H9 (cell line): ENCODE results near the gene EIF3A. TPM values are rescaled to one million over a fixed set of nuclear protein-coding genes. Genes with fewer than 3 reads are reported as not detected.

Experiments
- DNase-seq: peaks from one replicate; pipeline ENCODE4 v3.0.0-alpha.2; 2017
- H2AFZ ChIP-seq: one replicate; pipeline ENCODE4 v1.6.1; 2013; ENCODE audit warnings: mild to moderate bottlenecking, low read length, control low read depth, moderate library complexity
- H2AK5ac ChIP-seq: 2 replicates; pipeline ENCODE4 v1.6.1; 2013; ENCODE audit warnings: low read length, control low read depth, mixed read lengths; ENCODE audit not compliant: insufficient read length
- H2BK120ac ChIP-seq: one replicate; pipeline ENCODE4 v1.6.1; 2013; ENCODE audit warnings: low read depth, mild to moderate bottlenecking, low read length, control low read depth, inconsistent platforms; ENCODE audit not compliant: poor library complexity, severe bottlenecking
- H2BK12ac ChIP-seq: 2 replicates; pipeline ENCODE4 v1.6.1; 2013; ENCODE audit warnings: low read length, control low read depth, mixed read lengths, low read depth; ENCODE audit not compliant: insufficient read length
- H2BK15ac ChIP-seq: 2 replicates; pipeline ENCODE4 v1.6.1; 2013; ENCODE audit warnings: low read depth, low read length, control low read depth
- H2BK20ac ChIP-seq: one replicate; pipeline ENCODE4 v1.6.1; 2013; ENCODE audit warnings: low read depth, mild to moderate bottlenecking, low read length, control low read depth, inconsistent platforms; ENCODE audit not compliant: poor library complexity, severe bottlenecking
- H2BK5ac ChIP-seq: 2 replicates; pipeline ENCODE4 v1.6.1; 2013; ENCODE audit warnings: low read length, control low read depth, mixed read lengths; ENCODE audit not compliant: insufficient read length
- H3K14ac ChIP-seq: 2 replicates; pipeline ENCODE4 v1.6.1; 2013; ENCODE audit warnings: low read length, control low read depth; ENCODE audit not compliant: insufficient read depth
- H3K18ac ChIP-seq: 2 replicates; pipeline ENCODE4 v1.6.1; 2013; ENCODE audit warnings: low read depth, mild to moderate bottlenecking, mixed read lengths, low read length, control low read depth; ENCODE audit not compliant: insufficient read length
- H3K23ac ChIP-seq: 2 replicates; pipeline ENCODE4 v1.6.1; 2013; ENCODE audit warnings: low read length, control low read depth, mixed read lengths, low read depth; ENCODE audit not compliant: insufficient read length
- H3K23me2 ChIP-seq: 2 replicates; pipeline ENCODE4 v1.6.1; 2013; ENCODE audit warnings: low read depth, mild to moderate bottlenecking, mixed read lengths, low read length, control low read depth; ENCODE audit not compliant: insufficient read length, poor library complexity, severe bottlenecking
- H3K27ac ChIP-seq: 2 replicates; pipeline ENCODE4 v1.5.1; 2013; ENCODE audit warnings: low read length, control low read depth, mixed read lengths, low read depth; ENCODE audit not compliant: insufficient read length
- H3K27me3 ChIP-seq: 2 replicates; pipeline ENCODE4 v1.6.1; 2013; ENCODE audit warnings: low read length, control low read depth, inconsistent platforms; ENCODE audit not compliant: insufficient read depth
- H3K4ac ChIP-seq: 2 replicates; pipeline ENCODE4 v1.6.1; 2013; ENCODE audit warnings: low read depth, mild to moderate bottlenecking, control low read depth, inconsistent platforms, low read length, moderate library complexity
- H3K4me1 ChIP-seq: 2 replicates; pipeline ENCODE4 v1.6.1; 2013; ENCODE audit warnings: low read length, control low read depth, inconsistent platforms; ENCODE audit not compliant: insufficient read depth
- H3K4me2 ChIP-seq: 2 replicates; pipeline ENCODE4 v1.6.1; 2013; ENCODE audit warnings: low read length, control low read depth, mixed read lengths; ENCODE audit not compliant: insufficient read length, insufficient read depth
- H3K56ac ChIP-seq: 2 replicates; pipeline ENCODE4 v1.6.1; 2013; ENCODE audit warnings: low read depth, mild to moderate bottlenecking, mixed read lengths, low read length, control low read depth; ENCODE audit not compliant: insufficient read length
- H3K79me1 ChIP-seq: 2 replicates; pipeline ENCODE4 v1.6.1; 2013; ENCODE audit warnings: low read depth, mild to moderate bottlenecking, moderate library complexity, low read length, control low read depth, inconsistent platforms; ENCODE audit not compliant: insufficient read depth, poor library complexity, severe bottlenecking
- H3K79me2 ChIP-seq: 2 replicates; pipeline ENCODE4 v1.6.1; 2013; ENCODE audit warnings: low read length, control low read depth, inconsistent platforms; ENCODE audit not compliant: insufficient read depth
- H3K9ac ChIP-seq: 2 replicates; pipeline ENCODE4 v1.6.1; 2013; ENCODE audit warnings: low read length, control low read depth, mixed read lengths; ENCODE audit not compliant: insufficient read length; ENCODE audit errors: extremely low read depth
- H3K9me3 ChIP-seq: one replicate; pipeline ENCODE4 v1.6.1; 2013; ENCODE audit warnings: low read depth, low read length, inconsistent platforms; ENCODE audit not compliant: control insufficient read depth
- H3T11ph ChIP-seq: one replicate; pipeline ENCODE4 v1.6.1; 2013; ENCODE audit warnings: mild to moderate bottlenecking, low read length, control low read depth, inconsistent platforms
- H4K20me1 ChIP-seq: one replicate; pipeline ENCODE4 v1.6.1; 2013; ENCODE audit not compliant: control insufficient read depth, insufficient read length, insufficient read depth
- H4K5ac ChIP-seq: 2 replicates; pipeline ENCODE4 v1.6.1; 2013; ENCODE audit warnings: low read depth, mild to moderate bottlenecking, mixed read lengths, low read length, control low read depth; ENCODE audit not compliant: insufficient read length
- H4K8ac ChIP-seq: replicated peaks from 2 replicates; pipeline ENCODE4 v1.6.1; 2013; ENCODE audit warnings: low read length, control low read depth, mixed read lengths, low read depth; ENCODE audit not compliant: insufficient read length
- H4K91ac ChIP-seq: 2 replicates; pipeline ENCODE4 v1.6.1; 2013; ENCODE audit warnings: low read depth, mild to moderate bottlenecking, moderate library complexity, mixed read lengths, low read length, control low read depth; ENCODE audit not compliant: insufficient read length
- H3K27ac Mint-ChIP-seq, 3 experiments: 2 replicates in 2 of 3; 3 replicates in 1 of 3; pipeline ENCODE4 v1.8.0; 2020 to 2021; ENCODE audit warnings: mixed read lengths in 3 of 3, mild to moderate bottlenecking in 1 of 3, moderate library complexity in 1 of 3
- H3K27me3 Mint-ChIP-seq: 2 replicates; pipeline ENCODE4 v1.8.0; 2021; ENCODE audit warnings: low read depth, mild to moderate bottlenecking, moderate library complexity, mixed read lengths
- H3K36me3 Mint-ChIP-seq, 3 experiments: 2 replicates in 2 of 3; 3 replicates in 1 of 3; pipeline ENCODE4 v1.8.0; 2020 to 2021; ENCODE audit warnings: low read depth in 3 of 3, mixed read lengths in 3 of 3; ENCODE audit not compliant: insufficient read depth in 1 of 3
- H3K4me1 Mint-ChIP-seq, 2 experiments: 2 replicates each; pipeline ENCODE4 v1.8.0; 2020; ENCODE audit warnings: mixed read lengths in 2 of 2
- H3K4me3 Mint-ChIP-seq, 2 experiments: 2 replicates in 1 of 2; 3 replicates in 1 of 2; pipeline ENCODE4 v1.8.0; 2020 to 2021; ENCODE audit warnings: mild to moderate bottlenecking in 2 of 2, mixed read lengths in 2 of 2, moderate library complexity in 1 of 2
- H3K9me3 Mint-ChIP-seq, 2 experiments: 2 replicates in 1 of 2; 3 replicates in 1 of 2; pipeline ENCODE4 v1.8.0; 2020; ENCODE audit warnings: mild to moderate bottlenecking in 2 of 2, mixed read lengths in 2 of 2, moderate library complexity in 1 of 2
- CTCF ChIP-seq: fragments of 200-600 bp; sonication (generic); conservative IDR thresholded peaks from 3 replicates; pipeline ENCODE4 v1.8.0; 2021; ENCODE audit warnings: antibody characterized with exemption, mild to moderate bottlenecking
- WGBS: extraction: QIAGEN DNeasy Blood & Tissue Kit; methylation state at CpG from one replicate; pipeline ENCODE4 v1.1.7; 2013; ENCODE audit warnings: missing lambda C conversion rate, low lambda C conversion rate, mixed read lengths; ENCODE audit not compliant: insufficient read length; ENCODE audit errors: extremely low coverage; 5-methylcytosine and 5-hydroxymethylcytosine counted together
- total RNA-seq: library from RNA; stranded (reverse); gene quantifications from 2 replicates; pipeline ENCODE4 v1.2.1, GENCODE V29; 2021

EIF3A gene
- total RNA-seq, 1 experiment from 2014 or later, result 206 TPM

GRCh38 chr10:119070395-119071165 lies 10.0 kb downstream of the EIF3A start:
- Histone ChIP-seq H2AK5ac (no peak overlapping the region), H3K27ac (no peak overlapping the region), H3K4me2 (no peak overlapping the region), H3K4me1 (no peaks in the 10 kb centered on the region), H2BK120ac (no peak overlapping the region), H2BK20ac (no peak overlapping the region), H2BK15ac (no peak overlapping the region), H4K91ac (no peak overlapping the region), H3K79me2 (peaks cover 23% of the 10 kb centered on the region; the same call in 1 of the 2 replicates), H3K27me3 (no peaks in the 10 kb centered on the region), H3T11ph (no peak overlapping the region), H3K23me2 (no peaks in the 10 kb centered on the region), H3K23ac (no peak overlapping the region), H3K4ac (no peak overlapping the region), H2AFZ (no peak overlapping the region), H3K9me3 (no peaks in the 10 kb centered on the region), H3K18ac (no peak overlapping the region), H4K20me1 (no peaks in the 10 kb centered on the region), H3K56ac (no peak overlapping the region), H4K5ac (no peak overlapping the region), H3K79me1 (peaks cover 8% of the 10 kb centered on the region), H3K14ac (no peak overlapping the region), H4K8ac (no peak overlapping the region), H3K9ac (no peak overlapping the region), H2BK12ac (no peak overlapping the region), H2BK5ac (no peak overlapping the region)
- H3K27me3 Mint-ChIP-seq, result no peaks in the 10 kb centered on the region
- TF ChIP-seq CTCF, result no peak
- DNase-seq, result no peak
- WGBS, result no CpG with 5 or more reads among the region's 9 CpGs
- H3K9me3 Mint-ChIP-seq, result no peaks in the 10 kb centered on the region
- no peak overlapping the region for H3K4me3 Mint-ChIP-seq
- H3K36me3 Mint-ChIP-seq, result peaks cover 66 to 85% (median 83%) of the 10 kb centered on the region in 3 experiments; a peak in 6 of 7 replicates
- H3K4me1 Mint-ChIP-seq, result 0 out of 4 replicates have a peak, but pooled peaks cover 0 to 3% of the 10 kb centered on the region in 2 experiments
- peak overlapping the region in 1 of 3 experiments; percentile 76; a peak in 2 of 7 replicates for H3K27ac Mint-ChIP-seq
